HG03039 (cell line): ENCODE data around the gene BOD1.

Experiments used
- ATAC-seq: cut with Tn5 transposase; IDR thresholded peaks from one replicate; pipeline ENCODE4 v1.9.1; 2021; ENCODE audit warnings: mild to moderate bottlenecking, moderate library complexity; ENCODE audit not compliant: unreplicated experiment

The BOD1 gene

GRCh38 chr5:173642191-173642816, 25.9 kb upstream of the BOD1 start:
- ATAC-seq = no peak

- no peak for ATAC-seq
Observed at GRCh38 chr5:173640156-173640804, 23.8 kb upstream of the BOD1 start.

- ATAC-seq = no peak
Observed at GRCh38 chr5:173638126-173639040, 21.9 kb upstream of the BOD1 start.

GRCh38 chr5:173637340-173637739, 20.9 kb upstream of the BOD1 start:
- ATAC-seq = no peak

- ATAC-seq = no peak
Observed at GRCh38 chr5:173634465-173634983, 18.1 kb upstream of the BOD1 start.

GRCh38 chr5:173633304-173633703, 16.9 kb upstream of the BOD1 start:
- no peak for ATAC-seq

- ATAC-seq = no peak
Observed at GRCh38 chr5:173631478-173631877, 15.0 kb upstream of the BOD1 start.

- no peak for ATAC-seq
Observed at GRCh38 chr5:173630724-173631365, 14.4 kb upstream of the BOD1 start.

- ATAC-seq = no peak
Observed at GRCh38 chr5:173629628-173630027, 13.2 kb upstream of the BOD1 start.

- no peak for ATAC-seq
Observed at GRCh38 chr5:173628501-173628900, 12.1 kb upstream of the BOD1 start.

- ATAC-seq = no peak
Observed at GRCh38 chr5:173627860-173628392, 11.5 kb upstream of the BOD1 start.

GRCh38 chr5:173627271-173627670, 10.8 kb upstream of the BOD1 start:
- no peak for ATAC-seq

GRCh38 chr5:173626505-173626820, 10.0 kb upstream of the BOD1 start:
- ATAC-seq = no peak

- no peak for ATAC-seq
Observed at GRCh38 chr5:173625673-173626504, 9.4 kb upstream of the BOD1 start.

- ATAC-seq = no peak
Observed at GRCh38 chr5:173625261-173625660, 8.8 kb upstream of the BOD1 start.

- no peak for ATAC-seq
Observed at GRCh38 chr5:173624282-173624681, 7.8 kb upstream of the BOD1 start.

- no peak for ATAC-seq
Observed at GRCh38 chr5:173623789-173624188, 7.3 kb upstream of the BOD1 start.

- no peak for ATAC-seq
Observed at GRCh38 chr5:173623296-173623771, 6.9 kb upstream of the BOD1 start.

GRCh38 chr5:173622183-173623047, 6.0 kb upstream of the BOD1 start:
- no peak for ATAC-seq
